Measurements from ENCODE around the gene PDE10A.
"Not testable (repeated sequence)": the region's sequence is repeated elsewhere in the genome, so short reads cannot be mapped to it uniquely, and the experiment has no call there.

GRCh38 chr6:165554644-165555043 is 108.4 kb downstream of the PDE10A start:
- TF ChIP-seq EP300, CTCF, POLR2A (IDR thresholded peaks at IDR 0.05): not testable (repeated sequence)
